ENCODE measurements around the gene RBM39.

GRCh38 chr20:35669681-35670080 is 72.4 kb downstream of the RBM39 start:
- TF ChIP-seq CTCF (IDR thresholded peaks at IDR 0.05) (no peak), POLR2A (IDR thresholded peaks at IDR 0.05) (no peak)
